Measurements from ENCODE around the gene ZNF775.

Gene ZNF775

GRCh38 chr7:150388306-150388705 is 9.2 kb downstream of the ZNF775 start:
- no peak overlapping the region for H3K27ac ChIP-seq (ENCODE audit: low read length)
- H3K4me3 ChIP-seq (ENCODE audit: low read length): no peak overlapping the region
- peaks cover 37% of the 10 kb centered on the region for H3K4me1 ChIP-seq (ENCODE audit: insufficient read depth, low read length)
- no peak overlapping the region for H3K9ac ChIP-seq (ENCODE audit: low read depth, low read length)
- no peaks in the 10 kb centered on the region for H3K9me3 ChIP-seq (ENCODE audit: insufficient read depth, low read depth, low read length)
- peaks cover 37% of the 10 kb centered on the region for H3K36me3 ChIP-seq (ENCODE audit: insufficient read depth, low read depth, low read length)
- H3K27me3 ChIP-seq (ENCODE audit: insufficient read depth, low read length): no peaks in the 10 kb centered on the region

GRCh38 chr7:150388709-150389531 is 9.8 kb downstream of the ZNF775 start:
- H3K9me3 ChIP-seq (ENCODE audit: insufficient read depth, low read depth, low read length): no peaks in the 10 kb centered on the region
- peaks cover 37% of the 10 kb centered on the region for H3K36me3 ChIP-seq (ENCODE audit: insufficient read depth, low read depth, low read length)
- H3K27ac ChIP-seq (ENCODE audit: low read length): no peak overlapping the region
- no peak overlapping the region for H3K9ac ChIP-seq (ENCODE audit: low read depth, low read length)
- H3K27me3 ChIP-seq (ENCODE audit: insufficient read depth, low read length): no peaks in the 10 kb centered on the region
- H3K4me1 ChIP-seq (ENCODE audit: insufficient read depth, low read length): peaks cover 36% of the 10 kb centered on the region
- no peak overlapping the region for H3K4me3 ChIP-seq (ENCODE audit: low read length)

- H3K36me3 ChIP-seq (ENCODE audit: insufficient read depth, low read depth, low read length): peaks cover 34% of the 10 kb centered on the region
- no peaks in the 10 kb centered on the region for H3K9me3 ChIP-seq (ENCODE audit: insufficient read depth, low read depth, low read length)
- no peak overlapping the region for H3K9ac ChIP-seq (ENCODE audit: low read depth, low read length)
- H3K27me3 ChIP-seq (ENCODE audit: insufficient read depth, low read length): no peaks in the 10 kb centered on the region
- peaks cover 36% of the 10 kb centered on the region for H3K4me1 ChIP-seq (ENCODE audit: insufficient read depth, low read length)
- H3K4me3 ChIP-seq (ENCODE audit: low read length): no peak overlapping the region
- no peak overlapping the region for H3K27ac ChIP-seq (ENCODE audit: low read length)
These were observed 10.3 kb downstream of the ZNF775 start for GRCh38 chr7:150389532-150389816.

- Histone ChIP-seq H3K27ac (ENCODE audit: low read length) (no peak overlapping the region), H3K27me3 (ENCODE audit: insufficient read depth, low read length) (no peaks in the 10 kb centered on the region), H3K9me3 (ENCODE audit: insufficient read depth, low read depth, low read length) (no peaks in the 10 kb centered on the region), H3K36me3 (ENCODE audit: insufficient read depth, low read depth, low read length) (peaks cover 34% of the 10 kb centered on the region), H3K4me1 (ENCODE audit: insufficient read depth, low read length) (peaks cover 33% of the 10 kb centered on the region), H3K9ac (ENCODE audit: low read depth, low read length) (no peak overlapping the region), H3K4me3 (ENCODE audit: low read length) (no peak overlapping the region)
These were observed 11.1 kb downstream of the ZNF775 start for GRCh38 chr7:150390205-150390604.

GRCh38 chr7:150393325-150393724 is 14.2 kb downstream of the ZNF775 start:
- peaks cover 45% of the 10 kb centered on the region for H3K36me3 ChIP-seq (ENCODE audit: insufficient read depth, low read depth, low read length)

GRCh38 chr7:150396426-150396825 is 17.3 kb downstream of the ZNF775 start:
- Histone ChIP-seq H3K27me3 (ENCODE audit: insufficient read depth, low read length) (no peaks in the 10 kb centered on the region), H3K9ac (ENCODE audit: low read depth, low read length) (no peak overlapping the region; the same call in 1 of the 2 replicates), H3K36me3 (ENCODE audit: insufficient read depth, low read depth, low read length) (peaks cover 27% of the 10 kb centered on the region), H3K4me1 (ENCODE audit: insufficient read depth, low read length) (peaks cover 45% of the 10 kb centered on the region), H3K9me3 (ENCODE audit: insufficient read depth, low read depth, low read length) (no peaks in the 10 kb centered on the region), H3K27ac (ENCODE audit: low read length) (no peak overlapping the region), H3K4me3 (ENCODE audit: low read length) (no peak overlapping the region)

More at GRCh38 chr7:150393325-150393724, 14.2 kb downstream of the ZNF775 start:
- no peaks in the 10 kb centered on the region for H3K27me3 ChIP-seq (ENCODE audit: insufficient read depth, low read length)
- H3K4me1 ChIP-seq (ENCODE audit: insufficient read depth, low read length): peaks cover 20% of the 10 kb centered on the region
- H3K4me3 ChIP-seq (ENCODE audit: low read length): no peak overlapping the region
- no peaks in the 10 kb centered on the region for H3K9me3 ChIP-seq (ENCODE audit: insufficient read depth, low read depth, low read length)
- H3K9ac ChIP-seq (ENCODE audit: low read depth, low read length): no peak overlapping the region
- no peak overlapping the region for H3K27ac ChIP-seq (ENCODE audit: low read length)

- no peak overlapping the region for H3K9ac ChIP-seq (ENCODE audit: low read depth, low read length)
- H3K4me3 ChIP-seq (ENCODE audit: low read length): no peak overlapping the region
- no peaks in the 10 kb centered on the region for H3K27me3 ChIP-seq (ENCODE audit: insufficient read depth, low read length)
- H3K9me3 ChIP-seq (ENCODE audit: insufficient read depth, low read depth, low read length): no peaks in the 10 kb centered on the region
- H3K4me1 ChIP-seq (ENCODE audit: insufficient read depth, low read length): peaks cover 49% of the 10 kb centered on the region
- H3K36me3 ChIP-seq (ENCODE audit: insufficient read depth, low read depth, low read length): peaks cover 27% of the 10 kb centered on the region
- H3K27ac ChIP-seq (ENCODE audit: low read length): no peak overlapping the region
These were observed 17.7 kb downstream of the ZNF775 start for GRCh38 chr7:150396851-150397260.

GRCh38 chr7:150397346-150398107 is 18.4 kb downstream of the ZNF775 start:
- Histone ChIP-seq H3K27ac (ENCODE audit: low read length) (no peak overlapping the region), H3K4me3 (ENCODE audit: low read length) (no peak overlapping the region), H3K9me3 (ENCODE audit: insufficient read depth, low read depth, low read length) (no peaks in the 10 kb centered on the region), H3K9ac (ENCODE audit: low read depth, low read length) (no peak overlapping the region), H3K4me1 (ENCODE audit: insufficient read depth, low read length) (peaks cover 53% of the 10 kb centered on the region), H3K36me3 (ENCODE audit: insufficient read depth, low read depth, low read length) (peaks cover 27% of the 10 kb centered on the region), H3K27me3 (ENCODE audit: insufficient read depth, low read length) (no peaks in the 10 kb centered on the region)

GRCh38 chr7:150398108-150398964 is 19.2 kb downstream of the ZNF775 start:
- Histone ChIP-seq H3K9ac (ENCODE audit: low read depth, low read length) (no peak overlapping the region), H3K4me3 (ENCODE audit: low read length) (no peak overlapping the region), H3K27me3 (ENCODE audit: insufficient read depth, low read length) (no peaks in the 10 kb centered on the region), H3K27ac (ENCODE audit: low read length) (no peak overlapping the region), H3K36me3 (ENCODE audit: insufficient read depth, low read depth, low read length) (peaks cover 27% of the 10 kb centered on the region), H3K4me1 (ENCODE audit: insufficient read depth, low read length) (peaks cover 58% of the 10 kb centered on the region), H3K9me3 (ENCODE audit: insufficient read depth, low read depth, low read length) (no peaks in the 10 kb centered on the region)

- Histone ChIP-seq H3K4me1 (ENCODE audit: insufficient read depth, low read length) (peaks cover 62% of the 10 kb centered on the region), H3K27me3 (ENCODE audit: insufficient read depth, low read length) (no peaks in the 10 kb centered on the region), H3K9ac (ENCODE audit: low read depth, low read length) (peak overlapping the region; percentile 92; the same call in 1 of the 2 replicates), H3K27ac (ENCODE audit: low read length) (peak overlapping the region; percentile 83), H3K4me3 (ENCODE audit: low read length) (no peak overlapping the region), H3K9me3 (ENCODE audit: insufficient read depth, low read depth, low read length) (no peaks in the 10 kb centered on the region), H3K36me3 (ENCODE audit: insufficient read depth, low read depth, low read length) (peaks cover 27% of the 10 kb centered on the region)
These were observed 19.8 kb downstream of the ZNF775 start for GRCh38 chr7:150398965-150399320.

- Histone ChIP-seq H3K4me1 (ENCODE audit: insufficient read depth, low read length) (peaks cover 63% of the 10 kb centered on the region), H3K9ac (ENCODE audit: low read depth, low read length) (peak overlapping the region; percentile 92; the same call in 1 of the 2 replicates), H3K27me3 (ENCODE audit: insufficient read depth, low read length) (no peaks in the 10 kb centered on the region), H3K9me3 (ENCODE audit: insufficient read depth, low read depth, low read length) (no peaks in the 10 kb centered on the region), H3K36me3 (ENCODE audit: insufficient read depth, low read depth, low read length) (peaks cover 27% of the 10 kb centered on the region), H3K27ac (ENCODE audit: low read length) (peak overlapping the region; percentile 83), H3K4me3 (ENCODE audit: low read length) (no peak overlapping the region)
These were observed 20.4 kb downstream of the ZNF775 start for GRCh38 chr7:150399421-150400007.
